HEK293 (cell line): ENCODE data around the gene ETHE1.

ENCODE experiments used
- ELK4 ChIP-seq: IDR thresholded peaks from 2 replicates; pipeline ENCODE4 v1.6.1; 2011; ENCODE audit warnings: mild to moderate bottlenecking, low read depth, low read length, borderline replicate concordance
- GFI1B ChIP-seq: fragments of 450-650 bp; formaldehyde crosslinking; IDR thresholded peaks from 2 replicates; pipeline ENCODE4 v1.5.1; 2016; ENCODE audit warnings: missing biosample characterization, missing genetic modification characterization
- INSM2 ChIP-seq: fragments of 450-650 bp; formaldehyde crosslinking; IDR thresholded peaks from 2 replicates; pipeline ENCODE4 v1.5.1; 2016; ENCODE audit warnings: missing biosample characterization, missing genetic modification characterization
- KLF1 ChIP-seq: fragments of 450-650 bp; formaldehyde crosslinking; IDR thresholded peaks from 2 replicates; pipeline ENCODE4 v1.5.1; 2016; ENCODE audit warnings: missing biosample characterization, missing genetic modification characterization
- KLF17 ChIP-seq: fragments of 450-650 bp; formaldehyde crosslinking; IDR thresholded peaks from 2 replicates; pipeline ENCODE4 v1.5.1; 2016; ENCODE audit warnings: missing biosample characterization, missing genetic modification characterization
- KLF8 ChIP-seq: fragments of 450-650 bp; formaldehyde crosslinking; IDR thresholded peaks from 2 replicates; pipeline ENCODE4 v1.5.1; 2016; ENCODE audit warnings: missing biosample characterization, missing genetic modification characterization
- PRDM1 ChIP-seq: fragments of 450-650 bp; formaldehyde crosslinking; IDR thresholded peaks from 2 replicates; pipeline ENCODE4; 2016; ENCODE audit warnings: missing biosample characterization, missing genetic modification characterization
- RBAK ChIP-seq: fragments of 450-650 bp; formaldehyde crosslinking; IDR thresholded peaks from 2 replicates; pipeline ENCODE4 v1.5.1; 2016; ENCODE audit warnings: missing biosample characterization, missing genetic modification characterization
- SCRT2 ChIP-seq: fragments of 450-650 bp; formaldehyde crosslinking; IDR thresholded peaks from 2 replicates; pipeline ENCODE4 v1.5.1; 2016; ENCODE audit warnings: missing biosample characterization, missing genetic modification characterization
- TRIM28 ChIP-seq: IDR thresholded peaks from 2 replicates; pipeline ENCODE4 v1.6.1; 2011; ENCODE audit warnings: low read length, control low read depth, borderline replicate concordance
- WT1 ChIP-seq: fragments of 450-650 bp; formaldehyde crosslinking; IDR thresholded peaks from 2 replicates; pipeline ENCODE4 v1.5.1; 2016; ENCODE audit warnings: missing biosample characterization, missing genetic modification characterization
- ZEB2 ChIP-seq: fragments of 450-650 bp; formaldehyde crosslinking; IDR thresholded peaks from 2 replicates; pipeline ENCODE4 v1.5.1; 2016; ENCODE audit warnings: missing biosample characterization, missing genetic modification characterization
- ZFP37 ChIP-seq: fragments of 450-650 bp; formaldehyde crosslinking; IDR thresholded peaks from 2 replicates; pipeline ENCODE4 v1.5.1; 2016; ENCODE audit warnings: missing biosample characterization, missing genetic modification characterization
- ZFP69B ChIP-seq: fragments of 450-650 bp; formaldehyde crosslinking; IDR thresholded peaks from 2 replicates; pipeline ENCODE4 v1.5.1; 2016; ENCODE audit warnings: missing biosample characterization, missing genetic modification characterization
- ZNF16 ChIP-seq: fragments of 450-650 bp; formaldehyde crosslinking; IDR thresholded peaks from 2 replicates; pipeline ENCODE4 v1.5.1; 2016; ENCODE audit warnings: low read depth, missing biosample characterization, missing genetic modification characterization
- ZNF2 ChIP-seq: fragments of 450-650 bp; formaldehyde crosslinking; IDR thresholded peaks from 2 replicates; pipeline ENCODE4 v1.5.1; 2016; ENCODE audit warnings: missing biosample characterization, missing genetic modification characterization
- ZNF266 ChIP-seq: fragments of 450-650 bp; formaldehyde crosslinking; IDR thresholded peaks from 2 replicates; pipeline ENCODE4 v1.5.1; 2016; ENCODE audit warnings: missing biosample characterization, missing genetic modification characterization, low read depth
- ZNF416 ChIP-seq: fragments of 450-650 bp; formaldehyde crosslinking; IDR thresholded peaks from 2 replicates; pipeline ENCODE4 v1.5.1; 2016; ENCODE audit warnings: missing biosample characterization, missing genetic modification characterization
- ZNF423 ChIP-seq: fragments of 450-650 bp; formaldehyde crosslinking; IDR thresholded peaks from 2 replicates; pipeline ENCODE4 v1.5.1; 2016; ENCODE audit warnings: missing biosample characterization, missing genetic modification characterization
- ZNF449 ChIP-seq: fragments of 450-650 bp; formaldehyde crosslinking; IDR thresholded peaks from 2 replicates; pipeline ENCODE4 v1.5.1; 2017; ENCODE audit warnings: missing biosample characterization, mild to moderate bottlenecking, missing genetic modification characterization, moderate library complexity
- ZNF530 ChIP-seq: fragments of 450-650 bp; formaldehyde crosslinking; IDR thresholded peaks from 2 replicates; pipeline ENCODE4 v1.5.1; 2016; ENCODE audit warnings: low read depth, missing biosample characterization, missing genetic modification characterization
- ZNF555 ChIP-seq: fragments of 450-650 bp; formaldehyde crosslinking; conservative IDR thresholded peaks from 2 replicates; pipeline ENCODE4 v1.5.1; 2017; ENCODE audit warnings: missing biosample characterization, mild to moderate bottlenecking, missing genetic modification characterization, inconsistent platforms
- ZNF624 ChIP-seq: fragments of 450-650 bp; formaldehyde crosslinking; IDR thresholded peaks from 2 replicates; pipeline ENCODE4 v1.5.1; 2017; ENCODE audit warnings: missing biosample characterization, missing genetic modification characterization
- ZNF626 ChIP-seq: fragments of 450-650 bp; sonication (Bioruptor Pico); formaldehyde crosslinking; IDR thresholded peaks from 2 replicates; pipeline ENCODE4 v1.5.1; 2018; ENCODE audit warnings: missing biosample characterization, missing genetic modification characterization, inconsistent platforms
- ZNF664 ChIP-seq: fragments of 450-650 bp; formaldehyde crosslinking; IDR thresholded peaks from 2 replicates; pipeline ENCODE4 v1.5.1; 2016; ENCODE audit warnings: missing biosample characterization, missing genetic modification characterization
- ZNF670 ChIP-seq: fragments of 450-650 bp; formaldehyde crosslinking; IDR thresholded peaks from 2 replicates; pipeline ENCODE4 v1.5.1; 2016; ENCODE audit warnings: missing biosample characterization, missing genetic modification characterization, low read depth
- ZNF707 ChIP-seq: fragments of 450-650 bp; formaldehyde crosslinking; IDR thresholded peaks from 2 replicates; pipeline ENCODE4 v1.5.1; 2016; ENCODE audit warnings: missing biosample characterization, missing genetic modification characterization
- ZSCAN23 ChIP-seq: fragments of 450-650 bp; formaldehyde crosslinking; IDR thresholded peaks from 2 replicates; pipeline ENCODE4 v1.5.1; 2016; ENCODE audit warnings: missing biosample characterization, missing genetic modification characterization
- TF ChIP-seq, protein P1 (sequence below): fragments of 450-650 bp; formaldehyde crosslinking; IDR thresholded peaks from 2 replicates; pipeline ENCODE4 v1.5.0; 2017; ENCODE audit warnings: missing biosample characterization, missing genetic modification characterization, borderline replicate concordance
- TF ChIP-seq, protein P2 (sequence below): fragments of 450-650 bp; formaldehyde crosslinking; IDR thresholded peaks from 2 replicates; pipeline ENCODE4 v1.5.1; 2016; ENCODE audit warnings: missing biosample characterization, missing genetic modification characterization, low read depth

Gene ETHE1

DNA sequence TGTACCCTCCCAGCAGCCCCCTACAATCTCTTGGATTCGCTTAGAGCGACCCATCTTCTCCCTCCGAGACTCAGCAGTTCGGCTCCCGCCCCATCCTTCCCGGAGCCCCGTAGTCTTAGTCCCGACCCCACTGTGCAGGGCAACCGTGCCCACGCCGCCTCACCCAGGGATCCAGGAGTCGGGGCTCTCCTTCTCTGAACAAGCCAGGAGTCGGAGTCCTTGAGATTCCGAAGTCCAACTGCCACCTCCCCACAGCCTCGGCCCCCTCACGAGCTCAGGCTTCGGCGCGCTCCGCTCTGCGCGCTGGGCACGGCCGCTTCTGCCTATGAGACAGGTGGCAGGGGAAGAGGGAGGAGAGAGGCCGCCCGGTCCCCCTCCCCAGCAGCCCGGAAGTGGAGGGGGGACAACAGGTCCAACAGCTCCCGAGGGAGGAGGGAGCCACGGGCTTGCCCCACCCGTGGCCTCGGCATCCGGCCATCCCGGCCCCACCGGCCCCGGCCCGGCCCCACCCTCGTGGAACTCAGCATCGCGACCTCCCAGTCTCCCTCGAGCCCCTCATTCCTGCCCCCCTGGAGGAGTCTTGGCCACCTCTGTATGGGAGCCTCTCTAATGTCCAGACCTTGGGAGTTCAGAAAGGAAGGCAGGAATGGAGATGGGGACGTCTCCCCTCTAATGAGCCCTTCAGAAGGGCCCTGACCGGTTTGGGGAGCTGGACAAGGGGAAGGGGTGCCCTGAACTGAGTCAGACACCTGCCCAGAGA lies 22.4 kb downstream of the ETHE1 start, which contains the start of gene PHLDB3 (continued):
- TF ChIP-seq ZNF423 (no peak), WT1 (tag by site-specific recombination) (peak; percentile 58; the same call in 1 of the 2 replicates), ZNF530 (tag by site-specific recombination) (no peak), KLF17 (tag by site-specific recombination) (peak; percentile 76), ZNF449 (0 out of 2 replicates have a peak, but pooled peaks have one; percentile 49), ZEB2 (tag by site-specific recombination) (no peak; the same call in 1 of the 2 replicates), ELK4 (no peak), ZNF266 (no peak), TRIM28 (no peak), ZFP37 (tag by site-specific recombination) (no peak; the same call in 1 of the 2 replicates), ZSCAN23 (tag by site-specific recombination) (no peak), KLF1 (tag by site-specific recombination) (no peak; the same call in none of the 2 replicates), RBAK (no peak), ZNF16 (tag by site-specific recombination) (no peak), GFI1B (tag by site-specific recombination) (0 out of 2 replicates have a peak, but pooled peaks have one; percentile 28), ZNF664 (tag by site-specific recombination) (no peak), PRDM1 (tag by site-specific recombination) (no peak), SCRT2 (tag by site-specific recombination) (peak; percentile 100), ZFP69B (tag by site-specific recombination) (peak; percentile 80), KLF8 (peak; percentile 56), ZNF2 (tag by site-specific recombination) (0 out of 2 replicates have a peak, but pooled peaks have one; percentile 27), ZNF555 (tag by site-specific recombination) (no peak), ZNF626 (tag by site-specific recombination) (no peak), ZNF416 (tag by site-specific recombination) (no peak), ZNF707 (tag by site-specific recombination) (no peak), ZNF670 (no peak), ZNF624 (tag by site-specific recombination) (no peak), INSM2 (tag by site-specific recombination) (no peak)
- TF ChIP-seq, protein P1, sequence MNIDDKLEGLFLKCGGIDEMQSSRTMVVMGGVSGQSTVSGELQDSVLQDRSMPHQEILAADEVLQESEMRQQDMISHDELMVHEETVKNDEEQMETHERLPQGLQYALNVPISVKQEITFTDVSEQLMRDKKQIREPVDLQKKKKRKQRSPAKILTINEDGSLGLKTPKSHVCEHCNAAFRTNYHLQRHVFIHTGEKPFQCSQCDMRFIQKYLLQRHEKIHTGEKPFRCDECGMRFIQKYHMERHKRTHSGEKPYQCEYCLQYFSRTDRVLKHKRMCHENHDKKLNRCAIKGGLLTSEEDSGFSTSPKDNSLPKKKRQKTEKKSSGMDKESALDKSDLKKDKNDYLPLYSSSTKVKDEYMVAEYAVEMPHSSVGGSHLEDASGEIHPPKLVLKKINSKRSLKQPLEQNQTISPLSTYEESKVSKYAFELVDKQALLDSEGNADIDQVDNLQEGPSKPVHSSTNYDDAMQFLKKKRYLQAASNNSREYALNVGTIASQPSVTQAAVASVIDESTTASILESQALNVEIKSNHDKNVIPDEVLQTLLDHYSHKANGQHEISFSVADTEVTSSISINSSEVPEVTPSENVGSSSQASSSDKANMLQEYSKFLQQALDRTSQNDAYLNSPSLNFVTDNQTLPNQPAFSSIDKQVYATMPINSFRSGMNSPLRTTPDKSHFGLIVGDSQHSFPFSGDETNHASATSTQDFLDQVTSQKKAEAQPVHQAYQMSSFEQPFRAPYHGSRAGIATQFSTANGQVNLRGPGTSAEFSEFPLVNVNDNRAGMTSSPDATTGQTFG (tag by site-specific recombination), result 0 out of 2 replicates have a peak, but pooled peaks have one; percentile 30
- TF ChIP-seq, protein P2, sequence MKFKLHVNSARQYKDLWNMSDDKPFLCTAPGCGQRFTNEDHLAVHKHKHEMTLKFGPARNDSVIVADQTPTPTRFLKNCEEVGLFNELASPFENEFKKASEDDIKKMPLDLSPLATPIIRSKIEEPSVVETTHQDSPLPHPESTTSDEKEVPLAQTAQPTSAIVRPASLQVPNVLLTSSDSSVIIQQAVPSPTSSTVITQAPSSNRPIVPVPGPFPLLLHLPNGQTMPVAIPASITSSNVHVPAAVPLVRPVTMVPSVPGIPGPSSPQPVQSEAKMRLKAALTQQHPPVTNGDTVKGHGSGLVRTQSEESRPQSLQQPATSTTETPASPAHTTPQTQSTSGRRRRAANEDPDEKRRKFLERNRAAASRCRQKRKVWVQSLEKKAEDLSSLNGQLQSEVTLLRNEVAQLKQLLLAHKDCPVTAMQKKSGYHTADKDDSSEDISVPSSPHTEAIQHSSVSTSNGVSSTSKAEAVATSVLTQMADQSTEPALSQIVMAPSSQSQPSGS (tag by site-specific recombination), result no peak
